IMR-90 (cell line): ENCODE results near the gene GNAS. TPM values are rescaled to one million over a fixed set of nuclear protein-coding genes. Genes with fewer than 3 reads are reported as not detected.

Experiments
- ATAC-seq: fragments of 200-7000 bp; cut with Tn5 transposase; 2 replicates; pipeline ENCODE4 v1.9.1; 2020; ENCODE audit warnings: low read depth, mild to moderate bottlenecking, moderate library complexity
- BruUV-seq: library from RNA; stranded (reverse); fragments of 400-500 nt; replicated peaks from 2 replicates; lab custom pipeline; 2021; lab: Mats Ljungman, UMichigan
- CTCF ChIA-PET: fragments of 300-600 bp; formaldehyde crosslinking; extraction: SDS; loops from one replicate; lab custom pipeline; 2021; ENCODE audit warnings: antibody characterized with exemption; lab: Yijun Ruan, JAX
- POLR2A ChIA-PET: fragments of 300-600 bp; sonication (Branson Sonifier 250); formaldehyde crosslinking; loops from one replicate; lab custom pipeline; 2022; ENCODE audit warnings: antibody characterized with exemption; ENCODE audit not compliant: unreplicated experiment; lab: Charles Lee
- DNase-seq: peaks from one replicate; pipeline ENCODE4 v3.0.0; 2013
- H2AFZ ChIP-seq: replicated peaks from 2 replicates; pipeline ENCODE3; 2013; ENCODE audit warnings: low read length, mild to moderate bottlenecking; ENCODE audit not compliant: poor library complexity
- H2AK5ac ChIP-seq: 2 replicates; pipeline ENCODE4 v1.6.1; 2013; ENCODE audit warnings: low read depth, low read length, inconsistent platforms
- H2AK9ac ChIP-seq: replicated peaks from 2 replicates; pipeline ENCODE3; 2013; ENCODE audit warnings: mild to moderate bottlenecking, low read depth, low read length, moderate library complexity; ENCODE audit not compliant: poor library complexity
- H2BK120ac ChIP-seq: 2 replicates; pipeline ENCODE4 v1.6.1; 2013; ENCODE audit warnings: low read depth, low read length, inconsistent platforms
- H2BK15ac ChIP-seq: 3 replicates; pipeline ENCODE4 v1.6.1; 2013; ENCODE audit warnings: low read depth, low read length, inconsistent platforms
- H2BK20ac ChIP-seq: 2 replicates; pipeline ENCODE4 v1.6.1; 2013; ENCODE audit warnings: low read depth, mild to moderate bottlenecking, inconsistent platforms, low read length, moderate library complexity
- H2BK5ac ChIP-seq: 2 replicates; pipeline ENCODE4 v1.6.1; 2013; ENCODE audit warnings: mild to moderate bottlenecking, low read depth, low read length, inconsistent platforms; ENCODE audit not compliant: poor library complexity, severe bottlenecking
- H3K14ac ChIP-seq: replicated peaks from 2 replicates; pipeline ENCODE4 v1.6.1; 2013; ENCODE audit warnings: low read depth, low read length, inconsistent platforms
- H3K18ac ChIP-seq: 2 replicates; pipeline ENCODE4 v1.6.1; 2013; ENCODE audit warnings: low read depth, low read length, control low read depth
- H3K23ac ChIP-seq: 2 replicates; pipeline ENCODE4 v1.6.1; 2013; ENCODE audit warnings: low read depth, low read length, inconsistent platforms
- H3K27ac ChIP-seq: 2 replicates; pipeline ENCODE4 v1.5.1; 2013; ENCODE audit warnings: mild to moderate bottlenecking, control low read depth, low read length; ENCODE audit not compliant: insufficient read depth
- H3K27me3 ChIP-seq: 2 replicates; pipeline ENCODE4 v1.6.1; 2013; ENCODE audit warnings: low read length; ENCODE audit not compliant: control insufficient read depth, insufficient read depth
- H3K36me3 ChIP-seq: 2 replicates; pipeline ENCODE4 v1.6.1; 2013; ENCODE audit warnings: low read length, mixed read lengths; ENCODE audit not compliant: control insufficient read depth, insufficient read depth
- H3K4ac ChIP-seq: 2 replicates; pipeline ENCODE4 v1.6.1; 2013; ENCODE audit warnings: low read depth, low read length, inconsistent platforms
- H3K4me1 ChIP-seq: 2 replicates; pipeline ENCODE4 v1.6.1; 2013; ENCODE audit warnings: low read length, mixed read lengths; ENCODE audit not compliant: control insufficient read depth, insufficient read depth
- H3K4me2 ChIP-seq: 2 replicates; pipeline ENCODE4 v1.6.1; 2013; ENCODE audit warnings: low read depth, mild to moderate bottlenecking, control low read depth, low read length, moderate library complexity
- H3K4me3 ChIP-seq: 2 replicates; pipeline ENCODE4 v1.5.1; 2013; ENCODE audit warnings: low read depth, mild to moderate bottlenecking, control low read depth, low read length, moderate library complexity; ENCODE audit not compliant: insufficient read depth
- H3K56ac ChIP-seq: 2 replicates; pipeline ENCODE4 v1.6.1; 2013; ENCODE audit warnings: low read length, inconsistent platforms; ENCODE audit not compliant: insufficient read depth; ENCODE audit errors: extremely low read depth
- H3K79me1 ChIP-seq, 2 experiments: 2 replicates each; pipeline ENCODE4 v1.6.1; 2013; ENCODE audit warnings: low read length in 2 of 2, inconsistent platforms in 1 of 2, low read depth in 1 of 2
- H3K9ac ChIP-seq: 2 replicates; pipeline ENCODE4 v1.6.1; 2013; ENCODE audit warnings: low read depth, low read length, control low read depth
- H3K9me1 ChIP-seq: 2 replicates; pipeline ENCODE4 v1.6.1; 2013; ENCODE audit warnings: low read length, inconsistent platforms; ENCODE audit not compliant: insufficient read depth
- H3K9me3 ChIP-seq: 2 replicates; pipeline ENCODE4 v1.6.1; 2013; ENCODE audit warnings: low read length; ENCODE audit not compliant: control insufficient read depth, insufficient read depth
- H4K20me1 ChIP-seq: 2 replicates; pipeline ENCODE4 v1.6.1; 2013; ENCODE audit warnings: low read length, inconsistent platforms; ENCODE audit not compliant: insufficient read depth
- H4K5ac ChIP-seq: 2 replicates; pipeline ENCODE4 v1.6.1; 2013; ENCODE audit warnings: mild to moderate bottlenecking, low read depth, low read length, control low read depth
- H4K8ac ChIP-seq, 2 experiments: 2 replicates each; pipeline ENCODE4 v1.6.1; 2013; ENCODE audit warnings: low read depth in 2 of 2, low read length in 2 of 2, control low read depth in 1 of 2, inconsistent platforms in 1 of 2
- H4K91ac ChIP-seq: 2 replicates; pipeline ENCODE4 v1.6.1; 2013; ENCODE audit warnings: low read depth, low read length, inconsistent platforms; ENCODE audit not compliant: insufficient read depth
- BHLHE40 ChIP-seq: fragments of 150-350 bp; IDR thresholded peaks from 2 replicates; pipeline ENCODE4 v1.6.1; 2016; ENCODE audit warnings: mild to moderate bottlenecking, low read depth, low read length
- ELK1 ChIP-seq: fragments of 150-350 bp; IDR thresholded peaks from 2 replicates; pipeline ENCODE4 v1.6.1; 2016; ENCODE audit warnings: low read depth, mild to moderate bottlenecking, low read length, moderate library complexity, borderline replicate concordance
- FOS ChIP-seq: fragments of 150-350 bp; IDR thresholded peaks from 2 replicates; pipeline ENCODE4 v1.6.1; 2016; ENCODE audit warnings: low read depth, low read length
- MAFK ChIP-seq: IDR thresholded peaks from 2 replicates; pipeline ENCODE4 v1.6.1; 2012; ENCODE audit warnings: low read depth, low read length, improper control_type of control experiment
- MAZ ChIP-seq: IDR thresholded peaks from 2 replicates; pipeline ENCODE4 v1.6.1; 2012; ENCODE audit warnings: low read depth, mild to moderate bottlenecking, low read length, improper control_type of control experiment, moderate library complexity, borderline replicate concordance
- MXI1 ChIP-seq: IDR thresholded peaks from 2 replicates; pipeline ENCODE4 v1.6.1; 2012; ENCODE audit warnings: low read depth, mild to moderate bottlenecking, low read length, moderate library complexity, borderline replicate concordance
- NFE2L2 ChIP-seq: fragments of 150-350 bp; IDR thresholded peaks from 2 replicates; pipeline ENCODE4 v1.6.1; 2016; ENCODE audit warnings: low read depth, mild to moderate bottlenecking, low read length
- POLR2A ChIP-seq: IDR thresholded peaks from 2 replicates; pipeline ENCODE4 v1.6.1; 2012; ENCODE audit warnings: mild to moderate bottlenecking, low read depth, low read length
- RAD21 ChIP-seq: IDR thresholded peaks from 2 replicates; pipeline ENCODE4 v1.6.1; 2012; ENCODE audit warnings: low read length, improper control_type of control experiment
- RFX5 ChIP-seq: IDR thresholded peaks from 2 replicates; pipeline ENCODE4 v1.8.0; 2012; ENCODE audit warnings: low read depth, mild to moderate bottlenecking, low read length, moderate library complexity
- USF2 ChIP-seq: fragments of 150-350 bp; IDR thresholded peaks from 2 replicates; pipeline ENCODE4 v1.6.1; 2017; ENCODE audit warnings: mild to moderate bottlenecking, antibody characterized with exemption, low read length, low read depth
- WGBS, 2 experiments: methylation state at CpG; one replicate each; pipeline versions ENCODE4 v1.1.5 to v1.1.7; 2013; ENCODE audit warnings: missing lambda C conversion rate in 2 of 2; ENCODE audit not compliant: insufficient read length in 1 of 2; ENCODE audit errors: extremely low coverage in 2 of 2; 5-methylcytosine and 5-hydroxymethylcytosine counted together
- dilution Hi-C: fragments of 300-500 bp; cut with HindIII; formaldehyde crosslinking; loops from one replicate; pipeline ENCODE4 v1.14.3; 2018; ENCODE audit warnings: low sequenced_read_pairs; ENCODE audit not compliant: unreplicated experiment
- in situ Hi-C: fragments of 300-500 bp; cut with MboI; formaldehyde crosslinking; loops from 3 replicates; pipeline ENCODE4 v1.14.3; 2019; ENCODE audit warnings: low sequenced_read_pairs, inconsistent platforms, mixed read lengths
- intact Hi-C: fragments of 100-400 bp; cut with micrococcal nuclease; formaldehyde crosslinking; loops from 2 replicates; pipeline ENCODE4 v1.10.0; 2022
- polyA plus RNA-seq, 3 experiments: library from polyadenylated mRNA; depleted of rRNA; stranded (reverse); fragments of >200 nt; gene quantifications; 2 replicates each; pipeline ENCODE4 v1.2.3, GENCODE V29; 2012; ENCODE audit warnings: low replicate concordance in 1 of 3
- total RNA-seq: library from RNA; depleted of rRNA; stranded (reverse); fragments of >200 nt; gene quantifications from 2 replicates; pipeline ENCODE4 v1.2.3, GENCODE V29; 2012
- TF ChIP-seq, protein P1 (sequence below): conservative IDR thresholded peaks from 2 replicates; pipeline ENCODE4 v1.5.1; 2012; ENCODE audit warnings: mild to moderate bottlenecking, low read depth, low read length, improper control_type of control experiment

Gene GNAS
- total and polyA plus RNA-seq, 2 of the 4 experiments (the other 2 are of a cell fraction), result 397 to 1,356 TPM

GRCh38 chr20:58918621-58919020, 66.1 kb downstream of the GNAS start:
- no peak overlapping the region for H3K4ac ChIP-seq
- no peak overlapping the region for H2BK15ac ChIP-seq
- no peak overlapping the region for H2BK120ac ChIP-seq
- POLR2A ChIA-PET, result no interaction called here
- BruUV-seq, result no TSS peak
- H3K14ac ChIP-seq, result no peak overlapping the region
- ATAC-seq, result no peak
- no peaks in the 10 kb centered on the region for H3K79me1 ChIP-seq
- H3K56ac ChIP-seq, result no peak overlapping the region
- TF ChIP-seq POLR2A, result no peak
- TF ChIP-seq MXI1, result no peak
- no peak for TF ChIP-seq USF2
- no peak for TF ChIP-seq FOS
- TF ChIP-seq BHLHE40, result no peak
- no peak for TF ChIP-seq NFE2L2
- no peak for TF ChIP-seq RAD21
- TF ChIP-seq MAZ, result no peak
- no peak for TF ChIP-seq ELK1
- TF ChIP-seq RFX5, result no peak
- no peak for TF ChIP-seq MAFK
- TF ChIP-seq, protein P1, sequence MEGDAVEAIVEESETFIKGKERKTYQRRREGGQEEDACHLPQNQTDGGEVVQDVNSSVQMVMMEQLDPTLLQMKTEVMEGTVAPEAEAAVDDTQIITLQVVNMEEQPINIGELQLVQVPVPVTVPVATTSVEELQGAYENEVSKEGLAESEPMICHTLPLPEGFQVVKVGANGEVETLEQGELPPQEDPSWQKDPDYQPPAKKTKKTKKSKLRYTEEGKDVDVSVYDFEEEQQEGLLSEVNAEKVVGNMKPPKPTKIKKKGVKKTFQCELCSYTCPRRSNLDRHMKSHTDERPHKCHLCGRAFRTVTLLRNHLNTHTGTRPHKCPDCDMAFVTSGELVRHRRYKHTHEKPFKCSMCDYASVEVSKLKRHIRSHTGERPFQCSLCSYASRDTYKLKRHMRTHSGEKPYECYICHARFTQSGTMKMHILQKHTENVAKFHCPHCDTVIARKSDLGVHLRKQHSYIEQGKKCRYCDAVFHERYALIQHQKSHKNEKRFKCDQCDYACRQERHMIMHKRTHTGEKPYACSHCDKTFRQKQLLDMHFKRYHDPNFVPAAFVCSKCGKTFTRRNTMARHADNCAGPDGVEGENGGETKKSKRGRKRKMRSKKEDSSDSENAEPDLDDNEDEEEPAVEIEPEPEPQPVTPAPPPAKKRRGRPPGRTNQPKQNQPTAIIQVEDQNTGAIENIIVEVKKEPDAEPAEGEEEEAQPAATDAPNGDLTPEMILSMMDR, result no peak
- H3K4me3 ChIP-seq, result no peak overlapping the region
- no peak overlapping the region for H4K8ac ChIP-seq
- H2AK9ac ChIP-seq, result no peak overlapping the region
- H3K9ac ChIP-seq, result no peak overlapping the region
- DNase-seq, result no peak
- no peaks in the 10 kb centered on the region for H3K36me3 ChIP-seq
- H3K9me3 ChIP-seq, result peaks cover 1% of the 10 kb centered on the region; the same call in 1 of the 2 replicates
- no peak overlapping the region for H2AFZ ChIP-seq
- H3K27ac ChIP-seq, result no peak overlapping the region
- H3K18ac ChIP-seq, result no peak overlapping the region
- H3K4me1 ChIP-seq, result no peaks in the 10 kb centered on the region
- H2BK20ac ChIP-seq, result no peak overlapping the region
- H2AK5ac ChIP-seq, result no peak overlapping the region
- in situ Hi-C loops, result no loop called here
- H3K9me1 ChIP-seq, result no peaks in the 10 kb centered on the region
- H3K4me2 ChIP-seq, result no peak overlapping the region
- WGBS, 2 experiments, result no CpG with 5 or more reads among the region's 6 CpGs
- H4K5ac ChIP-seq, result no peak overlapping the region
- H3K23ac ChIP-seq, result no peak overlapping the region
- peaks cover 12% of the 10 kb centered on the region for H3K27me3 ChIP-seq
- no peak overlapping the region for H2BK5ac ChIP-seq
- no peak overlapping the region for H4K91ac ChIP-seq
- dilution Hi-C loops, result no loop called here
- intact Hi-C loops, result no loop called here
- no peaks in the 10 kb centered on the region for H4K20me1 ChIP-seq
- CTCF ChIA-PET, result interaction anchor here (0.6 kb wide), 1 partner anchor 80 kb away, joined by 3 read pairs; no protein-coding TSS in a partner anchor
